T-helper 17 cell (primary cell): ENCODE measurements around the gene C17orf67. TPM values are rescaled to one million over a fixed set of nuclear protein-coding genes. Genes with fewer than 3 reads are reported as not detected.

Experiments used
- ATAC-seq: fragments of 150-1000 bp; cut with Tn5 transposase; 2 replicates; pipeline ENCODE4 v1.10.0; 2021; ENCODE audit warnings: mild to moderate bottlenecking, moderate library complexity
- DNase-seq, 3 donors: peaks; one replicate each; pipeline versions ENCODE4 v3.0.0 to v3.0.0-alpha.2; 2020 to 2021
- H3K9me3 ChIP-seq: one replicate; pipeline ENCODE4 v1.7.0; 2013; ENCODE audit warnings: low read length, mild to moderate bottlenecking; ENCODE audit not compliant: control insufficient read depth, poor library complexity, severe bottlenecking
- H3K27ac Mint-ChIP-seq: one replicate; pipeline ENCODE4 v1.8.0; 2022; ENCODE audit warnings: mild to moderate bottlenecking, moderate library complexity, mixed read lengths
- H3K27me3 Mint-ChIP-seq: one replicate; pipeline ENCODE4 v1.8.0; 2022; ENCODE audit warnings: mixed read lengths
- H3K36me3 Mint-ChIP-seq: one replicate; pipeline ENCODE4 v1.8.0; 2022; ENCODE audit warnings: low read depth, mixed read lengths
- H3K4me1 Mint-ChIP-seq: one replicate; pipeline ENCODE4 v1.8.0; 2022; ENCODE audit warnings: mild to moderate bottlenecking, mixed read lengths
- H3K4me3 Mint-ChIP-seq: one replicate; pipeline ENCODE4 v1.8.0; 2022; ENCODE audit warnings: mild to moderate bottlenecking, moderate library complexity, mixed read lengths
- total RNA-seq, 4 donors: library from RNA in 2 of 4; stranded (reverse) in 2 of 4; gene quantifications; one replicate each; pipeline ENCODE4 v1.2.3 and lab custom pipeline; 2022 to 2026

Gene C17orf67
- total RNA-seq (1 to 10 TPM; 4.1 to 6.6 TPM), total RNA-seq (lab: John Stamatoyannopoulos, UW) (5.7 to 9.0 reads per million in 2 donors)

GRCh38 chr17:56833809-56834379 is at the start of gene C17orf67, which contains the start of gene DGKE:
Gene C17orf67 (minus strand): TSS chr17:56833920. CDS start chr17:56815810, 18,110 bp downstream.
Gene DGKE (plus strand): TSS chr17:56834151. CDS start chr17:56834796, 645 bp downstream.
- DNase-seq (peak; percentile 99 to 100 (median 99)), ATAC-seq (peak; percentile 89)
- no peaks in the 10 kb centered on the region for H3K27me3 Mint-ChIP-seq
- peaks cover 3% of the 10 kb centered on the region for H3K36me3 Mint-ChIP-seq
- H3K9me3 ChIP-seq = no peaks in the 10 kb centered on the region
- H3K27ac Mint-ChIP-seq = peak within 1 kb of the TSS; percentile 93
- peak within 1 kb of the TSS; percentile 95 for H3K4me3 Mint-ChIP-seq
- peaks cover 41% of the 10 kb centered on the region for H3K4me1 Mint-ChIP-seq

GRCh38 chr17:56881685-56882295 is 48.1 kb upstream of the C17orf67 start:
- peaks cover 9% of the 10 kb centered on the region for H3K4me1 Mint-ChIP-seq
- no peak for ATAC-seq
- no peak overlapping the region for H3K27ac Mint-ChIP-seq
- H3K27me3 Mint-ChIP-seq = no peaks in the 10 kb centered on the region
- DNase-seq = no peak
- H3K9me3 ChIP-seq = no peaks in the 10 kb centered on the region
- H3K36me3 Mint-ChIP-seq = peaks cover 2% of the 10 kb centered on the region
- no peak overlapping the region for H3K4me3 Mint-ChIP-seq

- DNase-seq (no peak), ATAC-seq (no peak)
- no peak overlapping the region for H3K4me3 Mint-ChIP-seq
- no peaks in the 10 kb centered on the region for H3K27me3 Mint-ChIP-seq
- no peak overlapping the region for H3K27ac Mint-ChIP-seq
- H3K4me1 Mint-ChIP-seq = peaks cover 7% of the 10 kb centered on the region
- no peaks in the 10 kb centered on the region for H3K36me3 Mint-ChIP-seq
- H3K9me3 ChIP-seq = no peaks in the 10 kb centered on the region
These were observed 46.9 kb upstream of the C17orf67 start for GRCh38 chr17:56880571-56880970.

GRCh38 chr17:56880133-56880532 is 46.4 kb upstream of the C17orf67 start:
- H3K4me1 Mint-ChIP-seq = peaks cover 4% of the 10 kb centered on the region
- no peak for DNase-seq
- ATAC-seq = no peak
- H3K4me3 Mint-ChIP-seq = no peak overlapping the region
- H3K27ac Mint-ChIP-seq = no peak overlapping the region
- no peaks in the 10 kb centered on the region for H3K36me3 Mint-ChIP-seq
- no peaks in the 10 kb centered on the region for H3K27me3 Mint-ChIP-seq
- H3K9me3 ChIP-seq = no peaks in the 10 kb centered on the region

- no peaks in the 10 kb centered on the region for H3K36me3 Mint-ChIP-seq
- H3K4me3 Mint-ChIP-seq = no peak overlapping the region
- no peak for ATAC-seq
- no peaks in the 10 kb centered on the region for H3K4me1 Mint-ChIP-seq
- no peak for DNase-seq
- H3K27ac Mint-ChIP-seq = no peak overlapping the region
- H3K9me3 ChIP-seq = no peaks in the 10 kb centered on the region
- H3K27me3 Mint-ChIP-seq = no peaks in the 10 kb centered on the region
These were observed 45.6 kb upstream of the C17orf67 start for GRCh38 chr17:56879280-56879679.

GRCh38 chr17:56876766-56877179 is 43.1 kb upstream of the C17orf67 start:
- Mint-ChIP-seq H3K27me3 (no peaks in the 10 kb centered on the region), H3K4me1 (no peaks in the 10 kb centered on the region), H3K27ac (no peak overlapping the region), H3K36me3 (no peaks in the 10 kb centered on the region), H3K4me3 (no peak overlapping the region)
- ATAC-seq (no peak), DNase-seq (no peak)
- no peaks in the 10 kb centered on the region for H3K9me3 ChIP-seq

- DNase-seq = no peak
- ATAC-seq = peak; percentile 95
- peaks cover 10% of the 10 kb centered on the region for H3K4me1 Mint-ChIP-seq
- no peaks in the 10 kb centered on the region for H3K27me3 Mint-ChIP-seq
- H3K9me3 ChIP-seq = no peaks in the 10 kb centered on the region
- H3K4me3 Mint-ChIP-seq = no peak overlapping the region
- H3K36me3 Mint-ChIP-seq = no peaks in the 10 kb centered on the region
- H3K27ac Mint-ChIP-seq = peak overlapping the region; percentile 75
These were observed 36.4 kb upstream of the C17orf67 start for GRCh38 chr17:56870081-56870651.

GRCh38 chr17:56868716-56869115 is 35.0 kb upstream of the C17orf67 start:
- H3K4me3 Mint-ChIP-seq = no peak overlapping the region
- no peaks in the 10 kb centered on the region for H3K36me3 Mint-ChIP-seq
- H3K9me3 ChIP-seq = no peaks in the 10 kb centered on the region
- H3K27ac Mint-ChIP-seq = peak overlapping the region; percentile 75
- ATAC-seq (no peak), DNase-seq (no peak)
- H3K4me1 Mint-ChIP-seq = peaks cover 10% of the 10 kb centered on the region
- H3K27me3 Mint-ChIP-seq = no peaks in the 10 kb centered on the region

GRCh38 chr17:56867948-56868376 is 34.2 kb upstream of the C17orf67 start:
- Mint-ChIP-seq H3K27me3 (no peaks in the 10 kb centered on the region), H3K36me3 (no peaks in the 10 kb centered on the region), H3K27ac (no peak overlapping the region), H3K4me1 (peaks cover 10% of the 10 kb centered on the region), H3K4me3 (no peak overlapping the region)
- DNase-seq = no peak
- ATAC-seq = no peak
- H3K9me3 ChIP-seq = no peaks in the 10 kb centered on the region

- DNase-seq = no peak
- no peak overlapping the region for H3K4me3 Mint-ChIP-seq
- H3K27me3 Mint-ChIP-seq = no peaks in the 10 kb centered on the region
- no peaks in the 10 kb centered on the region for H3K9me3 ChIP-seq
- no peak for ATAC-seq
- no peak overlapping the region for H3K27ac Mint-ChIP-seq
- H3K36me3 Mint-ChIP-seq = peaks cover 2% of the 10 kb centered on the region
- peaks cover 10% of the 10 kb centered on the region for H3K4me1 Mint-ChIP-seq
These were observed 32.8 kb upstream of the C17orf67 start for GRCh38 chr17:56866496-56866895.

GRCh38 chr17:56866076-56866475 is 32.4 kb upstream of the C17orf67 start:
- H3K4me3 Mint-ChIP-seq = no peak overlapping the region
- H3K27ac Mint-ChIP-seq = no peak overlapping the region
- ATAC-seq (no peak), DNase-seq (no peak)
- H3K4me1 Mint-ChIP-seq = peaks cover 12% of the 10 kb centered on the region
- H3K9me3 ChIP-seq = no peaks in the 10 kb centered on the region
- peaks cover 5% of the 10 kb centered on the region for H3K36me3 Mint-ChIP-seq
- H3K27me3 Mint-ChIP-seq = no peaks in the 10 kb centered on the region

- H3K4me1 Mint-ChIP-seq = peaks cover 11% of the 10 kb centered on the region
- ATAC-seq = no peak
- peaks cover 9% of the 10 kb centered on the region for H3K36me3 Mint-ChIP-seq
- H3K4me3 Mint-ChIP-seq = no peak overlapping the region
- no peaks in the 10 kb centered on the region for H3K27me3 Mint-ChIP-seq
- H3K27ac Mint-ChIP-seq = no peak overlapping the region
- no peak for DNase-seq
- no peaks in the 10 kb centered on the region for H3K9me3 ChIP-seq
These were observed 30.3 kb upstream of the C17orf67 start for GRCh38 chr17:56863974-56864373.

GRCh38 chr17:56861899-56862298 is 28.2 kb upstream of the C17orf67 start:
- no peaks in the 10 kb centered on the region for H3K9me3 ChIP-seq
- Mint-ChIP-seq H3K4me1 (peaks cover 9% of the 10 kb centered on the region), H3K36me3 (peaks cover 9% of the 10 kb centered on the region), H3K27me3 (no peaks in the 10 kb centered on the region), H3K27ac (no peak overlapping the region), H3K4me3 (no peak overlapping the region)
- ATAC-seq (no peak), DNase-seq (no peak)
